Measurements from ENCODE around the gene EPHB2.
"Not testable (repeated sequence)": the region's sequence is repeated elsewhere in the genome, so short reads cannot be mapped to it uniquely, and the experiment has no call there.

EPHB2 gene

GRCh38 chr1:22710701-22711049, at the start of gene EPHB2:
TSS of gene EPHB2 (plus strand) at chr1:22710839. CDS start at chr1:22710983, 144 bp downstream.
- DNase-seq, result peak; percentile 19

DNA sequence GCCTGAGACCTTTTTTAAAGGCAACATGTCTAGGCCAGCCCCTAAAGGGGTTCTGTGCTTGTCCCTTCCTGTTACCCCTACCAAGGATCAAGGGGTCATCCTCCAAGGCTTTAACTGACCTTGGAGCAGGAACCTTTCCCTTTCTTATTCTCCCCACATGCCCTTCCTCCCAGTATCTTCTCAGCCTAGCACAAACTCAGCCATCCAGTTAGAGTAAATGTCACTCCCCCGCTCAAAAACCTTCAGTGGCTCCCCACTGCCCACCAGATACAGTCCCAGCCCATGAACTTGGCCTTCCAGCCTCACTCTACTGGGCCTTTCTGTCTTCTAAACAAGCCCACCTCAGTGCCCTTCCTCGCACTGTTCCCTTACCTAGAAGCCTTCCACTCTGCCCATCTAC, 48.8 kb upstream of the EPHB2 start:
- no peak for DNase-seq

- no peak for DNase-seq
These were observed 48.3 kb upstream of the EPHB2 start for GRCh38 chr1:22662318-22662717.

GRCh38 chr1:22662986-22663408, 47.6 kb upstream of the EPHB2 start:
- no peak for DNase-seq

DNA sequence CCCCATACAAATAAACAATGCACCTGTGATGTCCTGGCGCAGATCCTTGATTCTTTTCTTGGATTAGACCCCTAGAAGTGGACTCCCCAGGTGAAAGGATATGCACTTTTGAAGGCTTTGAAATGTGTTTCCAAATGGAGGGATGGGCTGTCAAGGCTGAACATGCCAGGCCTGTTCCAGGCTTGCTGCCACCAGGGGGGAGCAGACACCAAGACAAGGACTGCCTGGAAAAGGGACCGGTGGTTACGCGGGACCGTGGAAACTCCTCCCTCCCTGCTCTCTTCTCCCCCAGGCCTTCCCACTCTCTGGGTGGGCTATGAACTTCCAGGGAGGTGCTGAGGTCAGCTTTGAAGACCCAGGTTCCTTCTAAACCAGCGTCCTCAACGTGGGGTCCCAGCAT, 44.9 kb upstream of the EPHB2 start:
- no peak for DNase-seq

GRCh38 chr1:22666412-22666811, 44.2 kb upstream of the EPHB2 start:
- no peak for DNase-seq

DNA sequence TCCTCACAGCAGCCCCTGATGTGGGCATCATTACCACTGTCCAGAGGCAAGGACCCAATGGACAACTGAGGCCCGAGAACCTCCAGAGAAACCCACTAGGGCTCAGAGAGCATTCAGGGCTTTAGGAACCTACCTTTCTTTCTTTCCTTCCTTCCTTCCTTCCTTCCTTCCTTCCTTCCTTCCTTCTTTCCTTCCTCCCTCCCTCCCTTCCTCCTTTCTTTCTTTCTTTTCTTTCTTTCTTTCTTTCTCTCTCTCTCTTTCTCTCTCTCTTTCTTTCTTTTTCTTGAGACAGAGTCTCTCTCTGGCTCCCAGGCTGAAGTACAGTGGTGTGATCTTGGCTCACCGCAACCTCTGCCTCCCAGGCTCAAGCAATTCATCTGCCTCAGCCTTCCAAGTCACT, 41.8 kb upstream of the EPHB2 start:
- DNase-seq, result not testable (repeated sequence)

GRCh38 chr1:22670352-22670975, 40.2 kb upstream of the EPHB2 start:
- DNase-seq, result no peak

- DNase-seq, result no peak
These were observed 38.6 kb upstream of the EPHB2 start for GRCh38 chr1:22671999-22672398.

GRCh38 chr1:22673486-22674409, 36.9 kb upstream of the EPHB2 start:
- no peak for DNase-seq

GRCh38 chr1:22674410-22674749, 36.3 kb upstream of the EPHB2 start:
- DNase-seq, result no peak

DNA sequence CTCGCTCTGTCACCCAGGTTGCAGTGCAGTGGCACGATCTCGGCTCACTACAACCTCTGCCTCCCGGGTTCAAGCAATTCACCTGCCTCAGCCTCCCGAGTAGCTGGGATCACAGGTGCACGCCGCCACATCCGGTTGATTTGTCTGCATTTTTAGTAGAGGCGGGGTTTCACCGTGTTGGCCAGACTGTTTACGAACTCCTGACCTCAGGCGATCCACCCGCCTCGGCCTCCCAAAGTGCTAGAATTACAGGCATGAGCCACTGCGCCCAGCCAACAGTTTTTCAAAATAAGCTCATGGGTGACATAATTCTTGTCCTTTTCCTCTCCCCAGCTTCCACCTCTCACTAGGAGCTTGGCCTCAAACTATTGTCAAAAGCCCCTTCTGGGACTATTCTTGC, 34.5 kb upstream of the EPHB2 start:
- not testable (repeated sequence) for DNase-seq

GRCh38 chr1:22676916-22677583, 33.6 kb upstream of the EPHB2 start:
- DNase-seq, result no peak

- no peak for DNase-seq
These were observed 32.4 kb upstream of the EPHB2 start for GRCh38 chr1:22677931-22678896.

GRCh38 chr1:22680726-22681125, 29.9 kb upstream of the EPHB2 start:
- DNase-seq, result no peak

DNA sequence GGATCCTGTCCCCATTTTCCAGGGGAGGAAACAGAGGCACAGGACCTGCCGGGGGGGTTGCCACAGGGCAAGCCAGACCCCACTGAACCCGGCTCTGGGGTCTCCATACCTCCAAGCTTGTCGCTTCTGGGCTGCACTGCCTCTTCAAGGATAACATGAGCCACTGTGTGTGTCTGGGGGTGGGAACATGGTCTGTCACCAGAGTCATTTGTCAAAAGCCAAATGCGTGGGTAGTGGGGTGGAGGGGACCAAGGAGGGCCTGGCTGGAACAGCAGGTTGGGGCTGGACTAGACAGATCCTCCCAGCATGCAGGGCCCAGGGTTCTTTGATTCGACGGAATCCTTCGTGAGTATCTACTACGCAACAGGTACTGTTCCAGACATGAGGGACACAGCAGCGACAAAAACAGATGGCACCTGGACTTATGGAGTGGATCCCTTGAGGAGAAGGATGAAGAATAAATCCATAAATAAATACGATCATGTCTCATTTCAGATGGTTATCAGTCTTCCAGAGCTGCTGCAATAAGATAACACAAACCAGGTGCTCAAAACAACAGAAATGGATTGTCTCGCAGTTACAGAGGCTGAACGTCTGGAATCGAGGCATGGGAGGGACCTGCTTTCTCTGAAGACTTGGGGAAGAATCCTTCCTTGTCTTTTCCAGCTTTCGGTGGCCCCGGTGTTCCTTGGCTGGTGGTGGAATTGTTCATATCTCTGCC, 28.9 kb upstream of the EPHB2 start:
- no peak for DNase-seq

GRCh38 chr1:22683547-22683946, 27.1 kb upstream of the EPHB2 start:
- DNase-seq, result no peak

DNA sequence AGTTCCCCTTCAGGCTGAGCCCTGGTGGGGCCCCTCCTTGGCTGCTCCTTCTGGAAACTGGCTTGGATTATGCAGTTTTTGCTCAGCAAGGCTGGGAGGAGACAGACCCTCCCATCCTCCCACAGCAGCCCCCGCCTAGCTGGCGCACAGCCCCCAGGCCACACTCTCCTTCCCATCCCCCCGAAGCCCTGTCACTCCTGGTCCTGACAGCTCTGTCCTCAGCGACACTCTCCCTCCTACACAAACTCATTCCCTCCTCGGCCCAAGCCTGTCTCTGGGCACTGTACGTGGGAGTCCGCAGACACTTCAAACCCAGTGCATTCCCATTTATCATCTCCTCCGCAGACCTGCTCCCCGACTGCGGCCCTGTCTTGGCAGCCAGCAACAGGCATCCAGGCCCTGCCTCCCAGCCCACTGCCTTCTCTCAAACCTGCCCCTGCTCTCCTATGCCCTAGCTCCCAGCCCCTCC, 25.0 kb upstream of the EPHB2 start:
- no peak for DNase-seq

- DNase-seq, result no peak
These were observed 23.4 kb upstream of the EPHB2 start for GRCh38 chr1:22687191-22687590.

- DNase-seq, result no peak
These were observed 22.2 kb upstream of the EPHB2 start for GRCh38 chr1:22688466-22688865.

DNA sequence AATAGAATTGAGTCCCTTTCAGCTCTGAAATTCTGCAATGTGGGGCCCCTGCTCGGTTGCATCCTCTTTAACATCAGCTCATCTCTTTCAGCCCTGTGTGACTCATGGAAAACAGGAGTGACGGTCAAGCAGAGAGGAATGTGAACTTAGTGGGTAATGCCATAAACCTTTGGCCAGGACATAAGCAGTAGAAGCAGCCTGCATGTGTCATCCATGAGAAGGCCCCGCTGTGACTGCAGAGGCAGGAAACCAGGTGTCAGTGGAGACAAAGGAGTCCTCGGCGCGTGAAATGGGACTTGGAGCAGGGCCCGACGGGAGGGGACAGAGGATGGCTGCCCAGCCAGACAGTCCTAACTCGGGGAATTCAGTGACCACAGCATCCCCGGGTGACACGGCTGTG, 21.1 kb upstream of the EPHB2 start:
- DNase-seq, result peak; percentile 30
